B cell (primary cell): ENCODE measurements around the gene TPI1. TPM values are rescaled to one million over a fixed set of nuclear protein-coding genes. Genes with fewer than 3 reads are reported as not detected.

Source experiments
- ATAC-seq: fragments of 200-7000 bp; cut with Tn5 transposase; one replicate; pipeline ENCODE4 v1.10.0; 2021; ENCODE audit warnings: low read depth, mild to moderate bottlenecking, moderate number of reproducible peaks, moderate library complexity
- CTCF ChIA-PET: fragments of 350-600 bp; sonication (Branson Sonifier 250); formaldehyde crosslinking; loops from one replicate; lab custom pipeline; 2021; ENCODE audit warnings: antibody characterized with exemption, inconsistent platforms; lab: Charles Lee
- POLR2A ChIA-PET: fragments of 350-600 bp; sonication (Branson Sonifier 250); formaldehyde crosslinking; loops from one replicate; lab custom pipeline; 2021; ENCODE audit warnings: antibody characterized with exemption; lab: Charles Lee
- DNase-seq: peaks from one replicate; pipeline ENCODE4 v3.0.0; 2013
- H2AFZ ChIP-seq: 2 replicates; pipeline ENCODE4 v1.6.1; 2012; ENCODE audit warnings: mild to moderate bottlenecking, low read depth, low read length; ENCODE audit not compliant: insufficient read depth, poor library complexity, severe bottlenecking
- H3K27ac ChIP-seq, 2 donors: 1 replicate in 1 of 2; 2 replicates in 1 of 2; pipeline ENCODE4 v1.5.1; 2012 to 2013; ENCODE audit warnings: low read length in 2 of 2, mild to moderate bottlenecking in 2 of 2, moderate library complexity in 1 of 2
- H3K27me3 ChIP-seq, 4 experiments: fragments of 200-600 bp in 1 of 4; sonication (generic) in 1 of 4; replicated peaks in 1 of 4; 1 replicate in 2 of 4; 2 replicates in 2 of 4; pipeline versions ENCODE4 v1.6.1 to v1.7.0; 2013 to 2016; ENCODE audit warnings: low read length in 3 of 4, mild to moderate bottlenecking in 2 of 4, mixed read lengths in 1 of 4, moderate library complexity in 1 of 4; ENCODE audit not compliant: insufficient read depth in 4 of 4, control insufficient read depth in 3 of 4; ENCODE audit errors: control extremely low read depth in 1 of 4
- H3K36me3 ChIP-seq, 2 experiments: replicated peaks in 1 of 2; 1 replicate in 1 of 2; 2 replicates in 1 of 2; pipeline versions ENCODE4 v1.6.1 to v1.7.1; 2013; ENCODE audit warnings: low read length in 1 of 2; ENCODE audit not compliant: insufficient read depth in 2 of 2, control insufficient read depth in 1 of 2; ENCODE audit errors: control extremely low read depth in 1 of 2, extremely low read depth in 1 of 2
- H3K4me1 ChIP-seq, 2 donors: fragments of 200-600 bp in 1 of 2; sonication (generic) in 1 of 2; 1 replicate in 1 of 2; 2 replicates in 1 of 2; pipeline versions ENCODE4 v1.5.1 to v1.6.1; 2013 to 2017; ENCODE audit warnings: low read length in 2 of 2; ENCODE audit not compliant: control insufficient read depth in 2 of 2, insufficient read depth in 2 of 2
- H3K4me2 ChIP-seq: replicated peaks from 2 replicates; pipeline ENCODE3; 2012; ENCODE audit warnings: mild to moderate bottlenecking, low read depth, low read length; ENCODE audit not compliant: poor library complexity, severe bottlenecking
- H3K4me3 ChIP-seq, 5 experiments: fragments of 200-600 bp in 1 of 5; sonication (generic) in 1 of 5; 1 replicate in 3 of 5; 2 replicates in 2 of 5; pipeline versions ENCODE4 v1.5.1 to v1.7.0; 2011 to 2016; ENCODE audit warnings: low read length in 4 of 5, mild to moderate bottlenecking in 4 of 5, low read depth in 2 of 5, control low read depth in 1 of 5, moderate library complexity in 1 of 5; ENCODE audit not compliant: insufficient read depth in 1 of 5; ENCODE audit errors: control extremely low read depth in 1 of 5, extremely low read depth in 1 of 5
- H3K79me2 ChIP-seq: fragments of 200-600 bp; sonication (generic); one replicate; pipeline ENCODE4 v1.6.0; 2016; ENCODE audit warnings: low read length; ENCODE audit not compliant: control insufficient read depth, insufficient read depth
- H3K9ac ChIP-seq: fragments of 200-600 bp; sonication (generic); 2 replicates; pipeline ENCODE4 v1.6.1; 2017; ENCODE audit warnings: mild to moderate bottlenecking, low read length, moderate library complexity
- H3K9me3 ChIP-seq, 3 donors: one replicate each; pipeline versions ENCODE4 v1.6.1 to v1.7.1; 2013; ENCODE audit warnings: low read length in 2 of 3; ENCODE audit not compliant: control insufficient read depth in 2 of 3, insufficient read depth in 1 of 3; ENCODE audit errors: control extremely low read depth in 1 of 3
- H4K20me1 ChIP-seq: 2 replicates; pipeline ENCODE4 v1.6.0; 2012; ENCODE audit warnings: mild to moderate bottlenecking, low read length; ENCODE audit not compliant: insufficient read depth, control insufficient read depth, poor library complexity, severe bottlenecking
- H3K27ac Mint-ChIP-seq: one replicate; pipeline ENCODE4 v1.8.0; 2021; ENCODE audit warnings: mixed read lengths
- H3K27me3 Mint-ChIP-seq: one replicate; pipeline ENCODE4 v1.8.0; 2021; ENCODE audit warnings: mixed read lengths
- H3K4me1 Mint-ChIP-seq: one replicate; pipeline ENCODE4 v1.8.0; 2021; ENCODE audit warnings: mixed read lengths
- H3K4me3 Mint-ChIP-seq: one replicate; pipeline ENCODE4 v1.8.0; 2021; ENCODE audit warnings: mixed read lengths
- H3K9me3 Mint-ChIP-seq: one replicate; pipeline ENCODE4 v1.8.0; 2022; ENCODE audit warnings: mixed read lengths; ENCODE audit not compliant: insufficient read depth
- CTCF ChIP-seq: fragments of 200-600 bp; IDR thresholded peaks from one replicate; pipeline ENCODE4 v1.8.0; 2022; ENCODE audit warnings: antibody characterized with exemption, mild to moderate bottlenecking
- EZH2 ChIP-seq: IDR thresholded peaks from 2 replicates; pipeline ENCODE4 v1.6.1; 2012; ENCODE audit warnings: borderline replicate concordance, low read depth, mild to moderate bottlenecking, moderate library complexity, low read length; ENCODE audit not compliant: insufficient read depth, poor library complexity, severe bottlenecking
- WGBS: methylation state at CpG from one replicate; pipeline ENCODE4 v1.1.5; 2013; ENCODE audit warnings: missing lambda C conversion rate; ENCODE audit not compliant: insufficient coverage; 5-methylcytosine and 5-hydroxymethylcytosine counted together
- intact Hi-C: fragments of 100-400 bp; cut with micrococcal nuclease; formaldehyde crosslinking; loops from one replicate; pipeline ENCODE4 v1.10.0; 2022
- polyA plus RNA-seq: library from polyadenylated mRNA; depleted of rRNA; stranded (reverse); fragments of >200 nt; gene quantifications from 2 replicates; pipeline ENCODE4 v1.2.3, GENCODE V29; 2012
- total RNA-seq, 2 donors: library from RNA; stranded (reverse); fragments of 120-200 nt in 1 of 2; gene quantifications; 1 replicate in 1 of 2; 2 replicates in 1 of 2; pipeline versions ENCODE4 v1.2.3 to v1.2.4, GENCODE V29; 2013 to 2022

Gene TPI1
- total and polyA plus RNA-seq, 2 donors (not counting 1 experiment from before 2014, with no cell fraction given), result 181 to 187 TPM

DNA sequence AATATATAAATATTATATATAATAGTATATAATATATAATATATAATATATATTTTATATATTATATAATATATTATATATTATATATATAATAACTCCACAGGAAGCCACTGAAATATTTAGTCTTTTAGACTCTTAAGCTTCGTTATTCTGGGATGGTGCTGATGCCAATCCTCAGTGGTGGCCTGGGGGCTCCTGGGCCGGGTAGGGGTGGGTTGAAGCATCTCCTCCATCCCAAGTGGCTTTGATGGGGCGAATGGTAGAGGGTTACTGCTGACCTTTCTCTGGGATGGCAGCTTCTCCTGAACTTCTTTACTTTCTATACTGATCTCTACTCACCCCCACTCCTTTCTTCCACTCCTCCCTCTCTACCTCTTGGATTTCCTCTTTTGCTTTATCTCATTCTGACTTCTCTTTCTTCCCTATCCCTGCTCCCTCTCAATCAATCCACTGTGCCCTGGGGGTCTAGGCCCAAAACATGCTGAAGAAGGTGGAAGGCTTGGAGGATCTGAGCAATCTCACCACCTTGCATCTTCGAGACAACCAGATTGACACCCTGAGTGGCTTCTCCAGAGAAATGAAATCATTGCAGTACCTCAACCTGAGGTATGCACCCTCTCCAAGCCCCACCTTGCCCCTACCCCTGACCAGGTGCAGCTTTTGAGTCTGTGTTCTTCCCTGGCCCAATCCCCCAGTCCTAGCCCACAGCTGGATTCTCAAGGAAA is 42.3 kb downstream of the TPI1 start:
- CTCF ChIA-PET, result interaction anchor here (1.3 to 6.9 kb wide), 2 partner anchors 16 to 36 kb away, joined by 6 to 33 read pairs; partner anchors contain the start of gene SPSB2

More for the DNA sequence above, 42.3 kb downstream of the TPI1 start:
- Histone ChIP-seq H2AFZ (no peak overlapping the region), H3K27ac (no peak overlapping the region), H3K4me1 (peaks cover 10 to 16% of the 10 kb centered on the region in 2 donors), H3K4me2 (no peak overlapping the region), H3K36me3 (peaks cover 0 to 6% of the 10 kb centered on the region in 2 experiments), H4K20me1 (no peaks in the 10 kb centered on the region), H3K9me3 (no peaks in the 10 kb centered on the region), H3K4me3 (no peak overlapping the region), H3K9ac (no peak overlapping the region), H3K27me3 (peaks cover 0 to 3% (median 1%) of the 10 kb centered on the region in 4 experiments), H3K79me2 (no peaks in the 10 kb centered on the region)
- Mint-ChIP-seq H3K27me3 (no peaks in the 10 kb centered on the region), H3K27ac (no peak overlapping the region), H3K4me3 (no peak overlapping the region), H3K4me1 (peaks cover 14% of the 10 kb centered on the region), H3K9me3 (no peaks in the 10 kb centered on the region)
- intact Hi-C loops, result no loop called here
- DNase-seq (no peak), ATAC-seq (no peak)
- POLR2A ChIA-PET, result interaction anchor here (2.0 kb wide), 1 partner anchor 18 kb away, joined by 4 read pairs; no protein-coding TSS in a partner anchor
- 100% methylated on average over 1 of the region's 4 CpGs for WGBS
- no peak for TF ChIP-seq CTCF
- no peak for TF ChIP-seq EZH2
